ENCODE results near the gene VEGFD.

- TF ChIP-seq, protein P1, sequence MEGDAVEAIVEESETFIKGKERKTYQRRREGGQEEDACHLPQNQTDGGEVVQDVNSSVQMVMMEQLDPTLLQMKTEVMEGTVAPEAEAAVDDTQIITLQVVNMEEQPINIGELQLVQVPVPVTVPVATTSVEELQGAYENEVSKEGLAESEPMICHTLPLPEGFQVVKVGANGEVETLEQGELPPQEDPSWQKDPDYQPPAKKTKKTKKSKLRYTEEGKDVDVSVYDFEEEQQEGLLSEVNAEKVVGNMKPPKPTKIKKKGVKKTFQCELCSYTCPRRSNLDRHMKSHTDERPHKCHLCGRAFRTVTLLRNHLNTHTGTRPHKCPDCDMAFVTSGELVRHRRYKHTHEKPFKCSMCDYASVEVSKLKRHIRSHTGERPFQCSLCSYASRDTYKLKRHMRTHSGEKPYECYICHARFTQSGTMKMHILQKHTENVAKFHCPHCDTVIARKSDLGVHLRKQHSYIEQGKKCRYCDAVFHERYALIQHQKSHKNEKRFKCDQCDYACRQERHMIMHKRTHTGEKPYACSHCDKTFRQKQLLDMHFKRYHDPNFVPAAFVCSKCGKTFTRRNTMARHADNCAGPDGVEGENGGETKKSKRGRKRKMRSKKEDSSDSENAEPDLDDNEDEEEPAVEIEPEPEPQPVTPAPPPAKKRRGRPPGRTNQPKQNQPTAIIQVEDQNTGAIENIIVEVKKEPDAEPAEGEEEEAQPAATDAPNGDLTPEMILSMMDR (IDR thresholded peaks at IDR 0.05) = no peak
- no peak for TF ChIP-seq RFX5 (IDR thresholded peaks at IDR 0.05)
- no peak for TF ChIP-seq CHD2 (IDR thresholded peaks at IDR 0.05; ENCODE audit: low read length, partially characterized antibody)
- no peak for TF ChIP-seq POLR2A (IDR thresholded peaks at IDR 0.05; ENCODE audit: low read length)
- TF ChIP-seq JUNB (IDR thresholded peaks at IDR 0.05) = no peak
- no peak for TF ChIP-seq E2F6 (IDR thresholded peaks at IDR 0.05; ENCODE audit: borderline replicate concordance, low read depth)
- TF ChIP-seq ZNF302 (CRISPR knock-in tag; IDR thresholded peaks at IDR 0.05) = no peak
- TF ChIP-seq HDAC2 (IDR thresholded peaks at IDR 0.05) = no peak
- TF ChIP-seq, protein P2, sequence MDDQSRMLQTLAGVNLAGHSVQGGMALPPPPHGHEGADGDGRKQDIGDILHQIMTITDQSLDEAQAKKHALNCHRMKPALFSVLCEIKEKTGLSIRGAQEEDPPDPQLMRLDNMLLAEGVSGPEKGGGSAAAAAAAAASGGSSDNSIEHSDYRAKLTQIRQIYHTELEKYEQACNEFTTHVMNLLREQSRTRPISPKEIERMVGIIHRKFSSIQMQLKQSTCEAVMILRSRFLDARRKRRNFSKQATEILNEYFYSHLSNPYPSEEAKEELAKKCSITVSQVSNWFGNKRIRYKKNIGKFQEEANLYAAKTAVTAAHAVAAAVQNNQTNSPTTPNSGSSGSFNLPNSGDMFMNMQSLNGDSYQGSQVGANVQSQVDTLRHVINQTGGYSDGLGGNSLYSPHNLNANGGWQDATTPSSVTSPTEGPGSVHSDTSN (IDR thresholded peaks at IDR 0.05) = no peak
- no peak for TF ChIP-seq KDM1A (IDR thresholded peaks at IDR 0.05; ENCODE audit: low read depth)
- TF ChIP-seq PHF8 (IDR thresholded peaks at IDR 0.05; ENCODE audit: borderline replicate concordance, low read depth) = no peak
These were observed 62.8 kb downstream of the VEGFD start for GRCh38 chrX:15321447-15321846.
